ENCODE measurements around the gene CIB1. TPM values are rescaled to one million over a fixed set of nuclear protein-coding genes. Genes with fewer than 3 reads are reported as not detected.
"Not testable (repeated sequence)": the region's sequence is repeated elsewhere in the genome, so short reads cannot be mapped to it uniquely, and the experiment has no call there.

Gene CIB1
- total RNA-seq, 1 experiment from 2014 or later = 39.7 TPM

DNA sequence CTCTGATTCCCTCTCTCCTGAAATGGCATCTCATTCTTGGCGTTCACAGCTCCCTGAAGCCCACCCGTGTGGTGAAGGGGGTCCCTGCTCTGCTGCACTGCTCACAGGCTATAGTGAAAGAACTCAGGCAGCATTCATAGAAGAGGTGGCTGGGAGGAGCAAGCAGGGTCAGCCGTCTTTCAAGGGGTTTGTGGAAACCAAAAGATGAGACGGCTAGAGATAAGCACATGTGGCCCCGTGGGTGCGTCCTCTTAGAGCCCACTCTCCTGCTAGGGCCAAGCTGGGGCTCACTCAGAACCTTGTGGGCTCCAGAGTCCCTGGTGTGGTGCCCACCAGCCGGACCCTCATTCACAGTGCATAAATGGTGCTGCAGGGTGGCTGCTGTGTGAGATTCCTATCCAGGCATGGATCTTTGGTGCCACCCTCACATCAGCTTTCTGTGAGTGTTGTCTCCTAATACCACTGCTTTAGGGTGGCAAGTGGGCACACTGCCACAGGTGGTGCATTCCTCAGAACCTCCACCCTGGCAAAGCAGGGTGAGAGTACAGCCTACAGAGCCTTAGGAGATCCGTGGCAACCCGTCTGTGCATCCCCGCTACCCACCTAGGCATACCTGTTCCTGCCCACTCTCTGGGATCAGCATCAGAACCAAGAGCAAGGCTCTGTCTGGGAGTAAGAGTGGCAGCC lies 43.8 kb downstream of the CIB1 start:
- intact Hi-C loops (cut with micrococcal nuclease; ENCODE audit: unreplicated experiment) = no loop called here
- no peak for TF ChIP-seq EZH2 (IDR thresholded peaks at IDR 0.05; ENCODE audit: borderline replicate concordance, low read depth, low read length, poor library complexity, severe bottlenecking)
- TF ChIP-seq, protein P1, sequence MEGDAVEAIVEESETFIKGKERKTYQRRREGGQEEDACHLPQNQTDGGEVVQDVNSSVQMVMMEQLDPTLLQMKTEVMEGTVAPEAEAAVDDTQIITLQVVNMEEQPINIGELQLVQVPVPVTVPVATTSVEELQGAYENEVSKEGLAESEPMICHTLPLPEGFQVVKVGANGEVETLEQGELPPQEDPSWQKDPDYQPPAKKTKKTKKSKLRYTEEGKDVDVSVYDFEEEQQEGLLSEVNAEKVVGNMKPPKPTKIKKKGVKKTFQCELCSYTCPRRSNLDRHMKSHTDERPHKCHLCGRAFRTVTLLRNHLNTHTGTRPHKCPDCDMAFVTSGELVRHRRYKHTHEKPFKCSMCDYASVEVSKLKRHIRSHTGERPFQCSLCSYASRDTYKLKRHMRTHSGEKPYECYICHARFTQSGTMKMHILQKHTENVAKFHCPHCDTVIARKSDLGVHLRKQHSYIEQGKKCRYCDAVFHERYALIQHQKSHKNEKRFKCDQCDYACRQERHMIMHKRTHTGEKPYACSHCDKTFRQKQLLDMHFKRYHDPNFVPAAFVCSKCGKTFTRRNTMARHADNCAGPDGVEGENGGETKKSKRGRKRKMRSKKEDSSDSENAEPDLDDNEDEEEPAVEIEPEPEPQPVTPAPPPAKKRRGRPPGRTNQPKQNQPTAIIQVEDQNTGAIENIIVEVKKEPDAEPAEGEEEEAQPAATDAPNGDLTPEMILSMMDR (conservative IDR thresholded peaks at IDR 0.05; ENCODE audit: low read depth, low read length) = no peak
- no peak overlapping the region for H3K27ac ChIP-seq (ENCODE audit: low read depth, low read length, poor library complexity, severe bottlenecking)
- CTCF ChIA-PET = no interaction called here
- no peaks in the 10 kb centered on the region for H3K36me3 ChIP-seq (ENCODE audit: insufficient read depth, low read length, poor library complexity, severe bottlenecking)
- H3K9me3 ChIP-seq (ENCODE audit: low read depth, low read length, poor library complexity, severe bottlenecking) = no peaks in the 10 kb centered on the region
- POLR2A ChIA-PET (ENCODE audit: low non-redundant PET) = no interaction called here
- H3K27me3 ChIP-seq (replicated peaks; ENCODE audit: insufficient read depth, low read depth, low read length, poor library complexity) = no peaks in the 10 kb centered on the region
- DNase-seq (ENCODE audit: low spot score) = no peak
- peaks cover 13% of the 10 kb centered on the region for H3K4me1 ChIP-seq (ENCODE audit: insufficient read depth, low read length, poor library complexity, severe bottlenecking)
- BruUV-seq (replicated peaks) = no TSS peak
- no peak overlapping the region for H3K4me3 ChIP-seq (ENCODE audit: low read depth, low read length, poor library complexity, severe bottlenecking)

DNA sequence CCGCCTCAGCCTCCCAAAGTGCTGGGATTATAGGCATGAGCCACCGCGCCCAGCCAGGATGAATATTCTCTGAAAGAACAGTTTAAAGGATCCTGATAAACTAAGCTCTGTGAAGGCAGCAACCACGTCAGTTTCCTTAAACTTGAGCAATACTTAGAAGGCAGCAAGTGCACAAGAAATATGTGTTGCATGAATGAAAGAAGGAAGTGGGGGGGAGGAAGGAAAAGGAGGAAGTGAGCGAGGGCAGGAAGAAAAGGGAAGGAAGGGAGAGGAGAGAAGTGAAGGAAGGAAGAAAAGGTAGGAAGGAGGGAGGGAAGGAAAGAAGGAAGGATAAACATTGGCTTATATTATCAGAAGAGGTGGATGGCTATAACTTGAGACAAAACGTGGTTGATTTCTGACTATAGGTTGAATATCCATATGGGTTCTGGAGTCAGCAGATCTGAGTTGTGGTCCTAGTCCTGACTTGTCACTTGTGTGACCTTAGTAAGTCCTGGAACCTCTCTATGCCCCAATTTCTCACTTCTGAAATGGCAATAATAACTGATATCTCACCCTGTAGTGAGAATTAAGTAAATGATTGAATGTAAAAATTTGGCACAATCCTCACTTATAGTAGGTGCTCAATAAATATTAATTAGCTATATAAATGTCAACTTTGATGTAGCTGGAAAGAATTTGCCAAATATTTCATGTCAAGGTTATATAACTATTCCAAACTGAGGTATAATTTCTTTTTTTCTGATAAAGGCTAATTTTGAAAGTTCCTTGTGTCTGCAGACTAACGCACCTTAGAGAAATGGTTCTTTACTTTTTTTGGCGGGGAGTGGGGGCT lies 44.6 kb downstream of the CIB1 start:
- DNase-seq (ENCODE audit: low spot score) = no peak
- no peak overlapping the region for H3K27ac ChIP-seq (ENCODE audit: low read depth, low read length, poor library complexity, severe bottlenecking)
- H3K27me3 ChIP-seq (replicated peaks; ENCODE audit: insufficient read depth, low read depth, low read length, poor library complexity) = no peaks in the 10 kb centered on the region
- POLR2A ChIA-PET (ENCODE audit: low non-redundant PET) = no interaction called here
- peaks cover 13% of the 10 kb centered on the region for H3K4me1 ChIP-seq (ENCODE audit: insufficient read depth, low read length, poor library complexity, severe bottlenecking)
- H3K36me3 ChIP-seq (ENCODE audit: insufficient read depth, low read length, poor library complexity, severe bottlenecking) = no peaks in the 10 kb centered on the region
- H3K9me3 ChIP-seq (ENCODE audit: low read depth, low read length, poor library complexity, severe bottlenecking) = no peaks in the 10 kb centered on the region
- TF ChIP-seq, protein P1 (conservative IDR thresholded peaks at IDR 0.05; ENCODE audit: low read depth, low read length) = no peak
- no peak for TF ChIP-seq EZH2 (IDR thresholded peaks at IDR 0.05; ENCODE audit: borderline replicate concordance, low read depth, low read length, poor library complexity, severe bottlenecking)
- intact Hi-C loops (cut with micrococcal nuclease; ENCODE audit: unreplicated experiment) = no loop called here
- no TSS peak for BruUV-seq (replicated peaks)
- CTCF ChIA-PET = no interaction called here
- no peak overlapping the region for H3K4me3 ChIP-seq (ENCODE audit: low read depth, low read length, poor library complexity, severe bottlenecking)

DNA sequence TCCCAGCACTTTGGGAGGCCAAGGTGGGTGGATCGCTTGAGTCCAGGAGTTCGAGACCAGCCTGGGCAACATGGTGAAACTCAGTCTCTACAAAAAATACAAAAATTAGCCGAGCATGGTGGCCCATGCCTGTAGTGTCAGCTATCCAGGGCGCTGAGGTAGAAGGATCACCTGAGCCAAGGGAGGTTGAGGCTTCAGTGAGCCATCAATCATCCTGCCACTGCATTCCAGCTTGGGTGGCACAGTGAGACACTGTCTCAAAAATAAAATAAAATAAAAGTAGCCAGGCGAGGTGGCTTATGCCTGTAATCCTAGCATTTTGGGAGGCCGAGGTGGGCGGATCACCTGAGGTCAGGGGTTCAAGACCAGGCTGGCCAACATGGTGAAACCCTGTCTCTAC lies 45.7 kb downstream of the CIB1 start:
- H3K27ac ChIP-seq (ENCODE audit: low read depth, low read length, poor library complexity, severe bottlenecking); intact Hi-C loops (cut with micrococcal nuclease; ENCODE audit: unreplicated experiment); POLR2A ChIA-PET (ENCODE audit: low non-redundant PET); CTCF ChIA-PET; DNase-seq (ENCODE audit: low spot score); H3K27me3 ChIP-seq (replicated peaks; ENCODE audit: insufficient read depth, low read depth, low read length, poor library complexity); BruUV-seq (replicated peaks); H3K36me3 ChIP-seq (ENCODE audit: insufficient read depth, low read length, poor library complexity, severe bottlenecking); H3K9me3 ChIP-seq (ENCODE audit: low read depth, low read length, poor library complexity, severe bottlenecking); H3K4me3 ChIP-seq (ENCODE audit: low read depth, low read length, poor library complexity, severe bottlenecking): not testable (repeated sequence)
- H3K4me1 ChIP-seq (ENCODE audit: insufficient read depth, low read length, poor library complexity, severe bottlenecking) = peaks cover 13% of the 10 kb centered on the region

Data from A673 (cell line).